HCT116 (cell line): ENCODE data around the gene HMSD. TPM values are rescaled to one million over a fixed set of nuclear protein-coding genes. Genes with fewer than 3 reads are reported as not detected.

Source experiments
- ATAC-seq: fragments of 200-7000 bp; cut with Tn5 transposase; 2 replicates; pipeline ENCODE4 v1.9.1; 2020; ENCODE audit warnings: mild to moderate bottlenecking, moderate library complexity
- BruUV-seq: library from RNA; stranded (reverse); fragments of 400-500 nt; replicated peaks from 2 replicates; lab custom pipeline; 2021; lab: Mats Ljungman, UMichigan
- CTCF ChIA-PET: fragments of 300-600 bp; sonication (Branson Sonifier 250); formaldehyde crosslinking; loops from one replicate; lab custom pipeline; 2021; ENCODE audit warnings: antibody characterized with exemption; lab: Charles Lee
- POLR2A ChIA-PET: fragments of 300-600, 350-600 bp; sonication (Branson Sonifier 250); formaldehyde crosslinking; loops from one replicate; lab custom pipeline; 2021; ENCODE audit warnings: antibody characterized with exemption; lab: Charles Lee
- RAD21 ChIA-PET, 2 experiments: fragments of 300-600 bp; sonication (Branson Sonifier 250); formaldehyde crosslinking; loops; one replicate each; lab custom pipeline; 2023; ENCODE audit warnings: low total read pairs in 2 of 2; ENCODE audit not compliant: uncharacterized antibody in 2 of 2, unreplicated experiment in 2 of 2, low non-redundant PET in 1 of 2; lab: Charles Lee
- DNase-seq: peaks from one replicate; pipeline ENCODE4 v3.0.0-alpha.2; 2010; ENCODE audit warnings: low read depth, low spot score
- H2AFZ ChIP-seq: fragments of 200-600 bp; shearing (Covaris generic), sonication (generic); 2 replicates; pipeline ENCODE4 v1.6.1; 2017; ENCODE audit warnings: low read depth, mixed run types, mixed read lengths, antibody characterized with exemption, low read length; ENCODE audit not compliant: poor library complexity, severe bottlenecking
- H3K27ac ChIP-seq: 2 replicates; pipeline ENCODE4 v1.5.1; 2012; ENCODE audit warnings: low read depth, low read length
- H3K27me3 ChIP-seq: fragments of 200-600 bp; sonication (generic); 2 replicates; pipeline ENCODE4 v1.6.1; 2016; ENCODE audit warnings: mixed run types, low read length, mixed read lengths; ENCODE audit not compliant: insufficient read depth
- H3K36me3 ChIP-seq, 2 experiments: fragments of 200-500 bp in 1 of 2; fragments of 200-600 bp in 1 of 2; sonication (Bioruptor generic) in 1 of 2; sonication (generic) in 1 of 2; 2 replicates each; pipeline versions ENCODE4 v1.5.1 to v1.6.1; 2014 to 2016; ENCODE audit warnings: low read length in 2 of 2, inconsistent platforms in 1 of 2, mixed read lengths in 1 of 2, mixed run types in 1 of 2; ENCODE audit not compliant: insufficient read depth in 2 of 2, control insufficient read depth in 1 of 2
- H3K4me1 ChIP-seq, 2 experiments: fragments of 200-600 bp in 1 of 2; sonication (generic) in 1 of 2; 2 replicates each; pipeline versions ENCODE4 v1.5.1 to v1.6.1; 2012 to 2017; ENCODE audit warnings: low read length in 2 of 2, inconsistent platforms in 1 of 2, mild to moderate bottlenecking in 1 of 2, mixed read lengths in 1 of 2, mixed run types in 1 of 2, moderate library complexity in 1 of 2; ENCODE audit not compliant: insufficient read depth in 2 of 2, control insufficient read depth in 1 of 2
- H3K4me2 ChIP-seq: fragments of 200-600 bp; sonication (generic); 2 replicates; pipeline ENCODE4 v1.6.1; 2017; ENCODE audit warnings: mixed run types, low read length, mixed read lengths
- H3K4me3 ChIP-seq, 2 experiments: fragments of 200-600 bp in 1 of 2; sonication (generic) in 1 of 2; replicated peaks in 1 of 2; 2 replicates each; pipeline ENCODE4 v1.5.1; 2011 to 2016; ENCODE audit warnings: low read length in 2 of 2, control low read depth in 1 of 2, low read depth in 1 of 2, mild to moderate bottlenecking in 1 of 2, mixed read lengths in 1 of 2, mixed run types in 1 of 2
- H3K79me2 ChIP-seq: fragments of 200-600 bp; sonication (generic); 2 replicates; pipeline ENCODE4 v1.6.1; 2017; ENCODE audit warnings: mild to moderate bottlenecking, mixed run types, low read length, moderate library complexity, mixed read lengths; ENCODE audit not compliant: insufficient read depth
- H3K9ac ChIP-seq: fragments of 200-600 bp; sonication (generic); 2 replicates; pipeline ENCODE4 v1.6.1; 2016; ENCODE audit warnings: low read length, mixed read lengths
- H3K9me2 ChIP-seq: fragments of 200-600 bp; sonication (generic), shearing (Covaris generic); 2 replicates; pipeline ENCODE4 v1.6.1; 2017; ENCODE audit warnings: mixed run types, mild to moderate bottlenecking, moderate library complexity; ENCODE audit not compliant: insufficient read depth
- H3K9me3 ChIP-seq, 2 experiments: fragments of 200-500 bp in 1 of 2; fragments of 200-600 bp in 1 of 2; sonication (Bioruptor generic) in 1 of 2; sonication (generic) in 1 of 2; 2 replicates each; pipeline ENCODE4 v1.6.1; 2014 to 2017; ENCODE audit warnings: low read length in 2 of 2, mixed read lengths in 2 of 2, inconsistent platforms in 1 of 2, low read depth in 1 of 2, mild to moderate bottlenecking in 1 of 2, mixed run types in 1 of 2, moderate library complexity in 1 of 2; ENCODE audit not compliant: control insufficient read depth in 1 of 2, insufficient read depth in 1 of 2
- H4K20me1 ChIP-seq: fragments of 200-600 bp; sonication (generic), shearing (Covaris generic); 2 replicates; pipeline ENCODE4 v1.6.1; 2017; ENCODE audit warnings: mixed run types, mild to moderate bottlenecking, moderate library complexity; ENCODE audit not compliant: insufficient read depth
- ATF3 ChIP-seq: IDR thresholded peaks from 2 replicates; pipeline ENCODE4 v1.6.1; 2012
- CBX3 ChIP-seq: IDR thresholded peaks from 2 replicates; pipeline ENCODE4 v1.6.1; 2012; ENCODE audit warnings: low read depth
- CEBPB ChIP-seq: IDR thresholded peaks from 2 replicates; pipeline ENCODE4 v1.6.1; 2012; ENCODE audit warnings: low read depth
- EGR1 ChIP-seq: IDR thresholded peaks from 2 replicates; pipeline ENCODE4 v1.6.1; 2012; ENCODE audit warnings: low read depth
- ELF1 ChIP-seq: IDR thresholded peaks from 2 replicates; pipeline ENCODE4 v1.6.1; 2012; ENCODE audit warnings: low read depth, borderline replicate concordance
- EZH2phosphoT487 ChIP-seq: fragments of 200-600 bp; IDR thresholded peaks from 2 replicates; pipeline ENCODE4 v1.6.1; 2018; ENCODE audit warnings: antibody characterized with exemption, borderline replicate concordance
- POLR2A ChIP-seq: IDR thresholded peaks from 2 replicates; pipeline ENCODE4 v1.7.0; 2011; ENCODE audit warnings: borderline replicate concordance; ENCODE audit not compliant: insufficient read depth, insufficient read length; ENCODE audit errors: extremely low read depth
- RAD21 ChIP-seq: IDR thresholded peaks from 2 replicates; pipeline ENCODE4 v1.6.1; 2012; ENCODE audit warnings: low read depth, mild to moderate bottlenecking
- SIN3A ChIP-seq: IDR thresholded peaks from 2 replicates; pipeline ENCODE4 v1.6.1; 2012; ENCODE audit warnings: low read depth
- TCF7L2 ChIP-seq: IDR thresholded peaks from 2 replicates; pipeline ENCODE4 v1.7.0; 2011; ENCODE audit warnings: borderline replicate concordance, inconsistent platforms; ENCODE audit not compliant: insufficient read depth, insufficient read length; ENCODE audit errors: extremely low read depth
- intact Hi-C: fragments of 100-400 bp; cut with micrococcal nuclease; formaldehyde crosslinking; loops from 2 replicates; pipeline ENCODE4 v1.10.0; 2022
- total RNA-seq: library from RNA; stranded (reverse); gene quantifications from one replicate; pipeline ENCODE4 v1.2.1, GENCODE V29; 2021; ENCODE audit not compliant: unreplicated experiment
- TF ChIP-seq, protein P1 (sequence below): IDR thresholded peaks from 2 replicates; pipeline ENCODE4 v1.6.1; 2011; ENCODE audit warnings: mild to moderate bottlenecking, low read length, moderate library complexity; ENCODE audit not compliant: insufficient replicate concordance; ENCODE audit errors: extremely low read depth

The HMSD gene
- total RNA-seq, 1 experiment from 2014 or later: 5.3 TPM

DNA sequence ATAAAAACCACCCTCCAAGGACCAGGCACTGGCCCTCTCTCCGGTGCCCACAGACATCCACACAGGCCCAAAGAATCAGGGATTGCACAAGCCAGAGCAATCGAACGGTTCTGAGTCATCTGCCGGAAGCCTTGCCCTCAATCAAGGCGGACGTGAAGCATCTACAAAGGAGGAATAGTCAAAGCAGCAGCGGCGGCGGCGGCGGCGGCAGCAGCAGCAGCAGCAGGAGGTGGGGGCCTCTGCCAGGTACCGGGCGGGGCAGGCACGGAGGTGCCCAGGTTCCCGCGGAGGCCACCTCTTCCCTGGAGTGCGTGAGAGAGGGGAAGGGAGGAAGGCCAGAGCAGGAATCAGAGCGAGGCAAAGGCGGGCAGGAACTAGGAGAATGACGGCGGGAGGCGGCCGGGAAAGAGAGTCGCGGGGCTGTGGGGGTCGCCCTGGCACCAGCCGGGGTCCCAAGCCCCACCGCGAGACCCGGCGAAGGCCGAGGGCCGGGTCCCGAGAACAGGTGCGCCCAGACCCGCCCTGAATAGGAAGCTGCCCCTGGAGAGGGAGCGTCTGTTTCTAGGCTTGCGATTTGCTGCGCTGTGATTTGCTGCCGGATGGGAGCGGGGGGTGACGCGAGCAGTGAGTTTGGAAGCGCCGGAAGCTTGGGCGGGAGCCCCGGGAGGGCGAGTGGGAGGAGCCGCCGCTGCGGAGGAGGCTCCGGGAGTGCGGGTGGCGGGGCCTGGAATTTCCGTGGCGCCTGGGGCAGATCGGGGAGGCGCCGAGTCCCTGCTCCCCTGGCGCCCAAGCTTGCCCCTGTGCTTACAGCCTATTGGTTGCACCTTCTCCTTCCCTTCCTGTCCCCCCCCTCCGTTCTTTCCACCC, 21.1 kb downstream of the HMSD start, which contains the start of gene SERPINB8 (continued):
- TF ChIP-seq CBX3 (peak; percentile 66), ATF3 (0 out of 2 replicates have a peak, but pooled peaks have one; percentile 22), EGR1 (peak; percentile 84), POLR2A (peak; percentile 83), EZH2phosphoT487 (no peak)

DNA sequence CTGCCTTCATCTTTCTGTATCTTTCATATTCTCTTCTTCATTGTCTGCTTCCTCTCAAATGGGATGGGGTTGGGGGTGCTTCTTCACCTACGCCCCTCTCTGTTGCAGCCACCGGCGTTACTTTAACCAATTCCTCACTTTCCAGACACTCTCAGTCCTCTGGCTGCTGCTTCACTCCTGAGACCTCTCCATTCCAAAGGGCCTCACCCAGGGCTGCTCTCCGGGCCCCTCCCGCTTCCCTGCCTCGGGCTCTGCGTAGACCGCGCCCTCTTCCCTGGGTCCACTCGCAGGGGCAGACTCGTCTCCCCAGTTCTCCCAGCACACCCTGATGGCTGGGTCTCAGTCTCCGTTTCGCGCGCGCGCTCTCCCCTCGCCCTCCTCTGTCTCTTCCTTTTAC, 21.7 kb downstream of the HMSD start:
- Histone ChIP-seq H3K27ac (peak overlapping the region; percentile 96), H3K36me3 (no peaks in the 10 kb centered on the region), H3K27me3 (no peaks in the 10 kb centered on the region), H3K9me3 (no peaks in the 10 kb centered on the region), H3K9ac (peak overlapping the region; percentile 76), H3K4me3 (peak overlapping the region; percentile 83 to 90), H3K9me2 (no peaks in the 10 kb centered on the region), H3K79me2 (no peaks in the 10 kb centered on the region), H3K4me2 (peak overlapping the region; percentile 79), H2AFZ (no peak overlapping the region), H4K20me1 (no peaks in the 10 kb centered on the region), H3K4me1 (peaks cover 6 to 19% of the 10 kb centered on the region in 2 experiments; a peak in 3 of 4 replicates)
- TSS peak; percentile 33 for BruUV-seq
- DNase-seq: no peak
- ChIA-PET CTCF (interaction anchor here (0.6 to 0.8 kb wide), 2 partner anchors 11 to 24 kb away, joined by 3 read pairs; no protein-coding TSS in a partner anchor), RAD21 (no interaction called here), POLR2A (interaction anchor here (0.7 to 1.5 kb wide), 6 partner anchors 7 to 35 kb away, joined by 3 to 5 read pairs (median 3); no protein-coding TSS in a partner anchor)
- TF ChIP-seq SIN3A (no peak), TCF7L2 (no peak), RAD21 (no peak), ELF1 (no peak), POLR2A (peak; percentile 15), CEBPB (no peak)
- TF ChIP-seq, protein P1, sequence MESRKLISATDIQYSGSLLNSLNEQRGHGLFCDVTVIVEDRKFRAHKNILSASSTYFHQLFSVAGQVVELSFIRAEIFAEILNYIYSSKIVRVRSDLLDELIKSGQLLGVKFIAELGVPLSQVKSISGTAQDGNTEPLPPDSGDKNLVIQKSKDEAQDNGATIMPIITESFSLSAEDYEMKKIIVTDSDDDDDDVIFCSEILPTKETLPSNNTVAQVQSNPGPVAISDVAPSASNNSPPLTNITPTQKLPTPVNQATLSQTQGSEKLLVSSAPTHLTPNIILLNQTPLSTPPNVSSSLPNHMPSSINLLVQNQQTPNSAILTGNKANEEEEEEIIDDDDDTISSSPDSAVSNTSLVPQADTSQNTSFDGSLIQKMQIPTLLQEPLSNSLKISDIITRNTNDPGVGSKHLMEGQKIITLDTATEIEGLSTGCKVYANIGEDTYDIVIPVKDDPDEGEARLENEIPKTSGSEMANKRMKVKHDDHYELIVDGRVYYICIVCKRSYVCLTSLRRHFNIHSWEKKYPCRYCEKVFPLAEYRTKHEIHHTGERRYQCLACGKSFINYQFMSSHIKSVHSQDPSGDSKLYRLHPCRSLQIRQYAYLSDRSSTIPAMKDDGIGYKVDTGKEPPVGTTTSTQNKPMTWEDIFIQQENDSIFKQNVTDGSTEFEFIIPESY: no peak
- intact Hi-C loops: no loop called here
- peak; percentile 67 for ATAC-seq
